ENCODE results near the gene LRP1B.
"Not testable (repeated sequence)": the region's sequence is repeated elsewhere in the genome, so short reads cannot be mapped to it uniquely, and the experiment has no call there.

The LRP1B gene

DNA sequence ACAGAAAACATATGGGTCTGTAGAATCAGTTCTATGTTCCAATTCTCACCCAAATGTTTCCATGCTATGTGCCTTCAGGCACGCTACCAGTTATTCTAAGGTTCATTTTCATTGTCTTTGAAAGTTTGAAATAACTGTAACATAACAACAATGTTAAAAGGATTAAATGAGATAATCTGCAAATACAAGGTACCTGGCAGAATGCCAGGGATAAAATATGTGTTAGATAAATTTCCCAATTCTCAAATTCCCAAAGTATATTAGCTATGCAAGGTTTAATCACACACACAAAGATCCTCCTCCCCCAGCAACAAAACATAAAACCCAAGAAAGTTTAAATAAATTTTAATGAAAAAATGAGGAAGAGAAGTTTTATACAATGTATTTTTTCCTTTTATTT is 261.2 kb downstream of the LRP1B start:
- no peak for DNase-seq

DNA sequence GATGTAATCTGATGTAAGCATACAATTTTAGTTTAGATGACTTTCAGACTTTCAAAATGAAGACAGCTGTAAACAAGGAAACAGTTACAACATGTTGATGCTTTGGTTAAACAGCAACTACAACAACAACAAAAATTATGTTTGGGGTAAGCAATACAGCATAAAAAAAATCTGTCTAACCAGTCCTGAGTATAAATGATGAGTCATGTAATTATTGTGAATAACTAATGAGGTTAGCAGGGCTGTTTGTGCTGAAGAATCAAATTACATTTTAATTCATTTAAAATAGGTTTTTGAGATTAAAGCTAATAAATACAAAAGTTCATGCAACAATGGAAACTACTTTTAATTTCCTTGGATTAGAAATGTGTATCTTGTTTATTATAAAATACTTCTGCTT is 266.9 kb downstream of the LRP1B start:
- DNase-seq: no peak

DNA sequence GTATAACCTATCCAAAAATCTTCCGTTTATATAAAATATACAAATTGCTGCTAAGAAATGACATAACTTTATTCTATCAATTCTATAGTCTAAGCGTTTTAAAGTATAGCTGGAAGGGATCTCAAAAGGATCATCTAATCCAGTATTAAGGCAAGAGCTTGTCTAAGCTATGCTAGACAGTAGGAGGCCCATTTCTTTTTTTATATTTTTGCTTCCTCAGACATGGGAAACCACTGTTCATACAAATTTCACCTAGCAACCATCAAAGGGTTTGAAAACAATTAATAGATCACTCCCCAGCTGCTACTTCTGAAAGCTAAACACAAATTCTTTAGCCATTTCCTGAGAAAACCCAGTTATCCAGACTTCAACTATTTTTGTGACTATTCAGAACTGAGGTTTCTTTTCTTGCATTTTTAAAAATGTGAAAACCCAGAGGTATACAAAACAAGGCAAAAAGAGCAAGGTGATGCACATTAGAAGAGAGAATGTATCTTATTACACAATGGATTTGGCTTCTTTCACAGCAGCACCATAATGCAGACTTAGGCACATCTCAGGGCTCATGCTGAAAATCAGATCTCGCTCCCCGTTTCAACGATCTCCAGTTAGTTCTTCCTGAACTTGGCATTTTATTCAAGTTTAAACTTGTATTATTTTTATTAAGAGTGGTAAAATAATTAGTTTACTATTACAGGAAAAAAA is 274.4 kb downstream of the LRP1B start:
- DNase-seq: no peak

DNA sequence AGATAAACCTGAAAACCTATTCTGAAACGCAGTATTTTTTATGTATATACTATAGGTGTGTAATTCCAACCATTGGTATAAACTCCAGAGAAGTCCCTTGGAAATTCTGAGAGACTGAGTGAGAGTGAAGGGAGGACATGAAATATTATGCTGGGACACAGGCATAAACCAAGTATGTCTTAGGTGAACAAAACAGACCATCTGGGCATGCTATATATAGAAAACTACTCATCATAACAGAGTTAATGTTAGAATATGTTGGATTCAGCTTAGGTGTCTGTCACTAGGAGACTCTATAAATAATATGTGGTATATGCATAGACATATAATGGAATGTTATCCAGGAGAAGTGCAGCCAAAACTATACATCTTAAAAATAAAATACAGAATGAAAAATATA is 282.6 kb downstream of the LRP1B start:
- no peak for DNase-seq

DNA sequence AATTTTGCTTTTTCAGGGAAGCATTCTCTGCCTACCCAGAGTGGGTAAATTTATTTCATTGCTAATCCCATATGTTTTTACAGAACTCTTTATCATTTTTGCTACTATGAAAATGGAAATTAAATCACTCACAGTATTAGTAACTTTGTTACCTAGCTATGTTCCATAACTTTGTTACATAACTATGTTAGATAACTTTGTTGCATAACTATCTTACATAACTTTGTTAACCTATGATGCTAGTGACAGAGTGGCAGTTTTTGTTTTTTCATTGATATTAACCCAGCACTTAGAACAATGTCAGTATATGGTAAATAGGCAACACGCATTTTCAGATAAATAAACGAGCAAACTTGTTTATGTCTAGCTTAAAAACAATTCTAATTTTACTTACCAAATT is 286.6 kb downstream of the LRP1B start:
- no peak for DNase-seq

DNA sequence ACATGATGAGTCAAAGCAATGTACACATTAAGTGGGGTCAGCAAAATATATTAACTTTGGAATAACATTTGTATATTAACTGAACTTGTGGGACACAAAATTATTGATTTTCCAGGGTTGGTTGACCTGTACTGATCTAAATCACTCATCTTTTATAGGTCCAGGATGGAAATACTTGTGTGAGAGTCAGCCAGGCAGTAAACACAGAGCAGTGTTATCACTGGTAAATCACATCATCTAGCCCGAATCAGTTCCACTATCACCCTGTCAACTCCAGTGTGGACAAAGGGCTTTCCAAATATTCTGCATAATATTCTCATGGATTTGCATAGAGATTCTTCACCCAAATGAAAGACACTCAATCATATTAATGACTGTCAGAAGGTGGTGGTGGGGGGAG is 295.7 kb downstream of the LRP1B start:
- no peak for DNase-seq

DNA sequence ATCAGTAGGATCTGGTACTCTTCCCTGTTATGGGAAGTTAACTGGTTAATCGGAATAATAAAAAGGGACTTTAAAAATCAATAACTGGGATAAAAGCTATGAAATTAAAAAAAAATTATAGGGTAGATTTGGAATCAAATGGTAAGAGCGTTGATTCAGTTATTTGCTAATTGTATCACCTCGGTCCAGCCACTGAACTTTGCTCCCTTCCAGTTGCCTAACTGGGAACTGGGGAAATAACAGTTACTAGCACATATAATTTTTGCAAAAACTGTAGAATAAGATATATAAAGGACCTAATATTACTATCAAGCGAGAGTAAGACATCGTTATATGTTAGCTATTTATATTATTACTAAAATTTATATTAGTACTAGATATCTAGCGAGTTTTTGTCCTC is 302.1 kb downstream of the LRP1B start:
- no peak for DNase-seq

DNA sequence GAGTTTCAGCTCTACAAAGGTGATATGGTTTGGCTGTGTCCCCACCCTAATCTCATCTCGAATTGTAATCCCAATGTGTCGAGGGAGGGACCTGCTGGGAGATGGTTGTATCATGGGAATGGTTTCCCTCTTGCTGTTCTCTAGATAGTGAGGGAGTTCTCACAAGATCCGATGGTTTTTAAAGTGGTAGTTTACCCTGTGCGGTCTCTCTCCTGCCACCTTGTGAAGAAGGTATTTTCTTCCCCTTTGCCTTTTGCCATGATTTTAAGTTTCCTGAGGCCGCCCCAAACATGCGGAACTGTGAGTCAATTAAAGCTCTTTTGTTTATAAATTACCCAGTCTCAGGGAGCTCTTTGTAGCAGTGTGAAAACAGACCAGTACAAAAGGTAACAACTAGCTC is 306.0 kb downstream of the LRP1B start:
- DNase-seq: no peak

DNA sequence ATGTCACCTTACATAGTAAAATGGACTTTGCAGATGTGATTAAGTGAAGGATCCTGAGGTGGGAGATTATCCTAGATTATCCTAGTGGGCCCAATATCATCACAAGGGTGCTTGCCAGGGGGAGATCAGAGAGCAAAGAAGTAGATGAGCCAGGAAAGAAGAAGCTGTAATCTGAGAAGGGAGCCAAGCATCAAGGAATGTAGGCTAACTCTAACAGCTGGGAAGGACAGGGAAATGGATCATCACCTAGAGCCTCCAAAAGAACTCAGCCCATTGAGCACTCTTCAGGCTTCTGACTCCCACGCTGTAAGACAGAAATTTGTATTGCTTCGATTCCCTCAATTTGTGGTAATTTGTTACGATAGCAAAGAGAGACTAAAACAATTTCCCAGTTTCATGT is 309.9 kb downstream of the LRP1B start:
- no peak for DNase-seq

DNA sequence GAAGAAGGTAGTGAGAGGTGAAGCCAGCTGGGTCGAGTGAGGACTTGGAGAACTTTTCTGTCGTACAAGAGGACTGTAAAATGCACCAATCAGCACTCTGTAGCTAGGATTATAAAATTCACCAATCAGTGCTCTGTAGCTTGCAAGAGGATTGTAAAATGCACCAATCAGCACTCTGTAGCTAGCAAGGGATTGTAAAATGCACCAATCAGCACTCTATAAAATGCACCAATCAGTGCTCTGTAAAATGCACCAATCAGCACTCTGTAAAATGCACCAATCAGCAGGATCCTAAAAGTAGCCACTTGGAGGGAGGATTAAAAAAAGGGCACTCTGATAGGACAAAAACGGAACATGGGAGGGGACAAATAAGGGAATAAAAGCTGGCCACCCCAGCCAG is 315.5 kb downstream of the LRP1B start:
- DNase-seq: not testable (repeated sequence)

DNA sequence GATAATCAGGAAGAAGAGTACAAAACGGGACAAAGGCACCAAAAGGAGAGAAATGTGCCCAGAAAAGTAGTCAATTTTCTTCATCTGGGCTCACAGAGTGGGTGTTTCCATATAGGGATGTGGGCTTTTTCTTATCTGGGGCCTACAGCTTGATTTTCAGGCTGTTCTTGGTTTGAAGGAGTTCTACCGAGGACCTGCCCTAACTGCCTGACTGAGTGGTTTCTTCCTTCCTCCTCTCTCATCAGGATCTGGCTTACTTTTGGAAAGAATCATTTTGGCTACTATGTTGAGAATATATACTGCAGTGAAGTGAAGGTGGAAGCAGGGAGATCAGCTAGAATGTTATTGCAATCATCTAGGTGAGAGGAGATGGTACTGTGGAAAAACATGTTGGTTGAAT is 316.7 kb downstream of the LRP1B start:
- no peak for DNase-seq

DNA sequence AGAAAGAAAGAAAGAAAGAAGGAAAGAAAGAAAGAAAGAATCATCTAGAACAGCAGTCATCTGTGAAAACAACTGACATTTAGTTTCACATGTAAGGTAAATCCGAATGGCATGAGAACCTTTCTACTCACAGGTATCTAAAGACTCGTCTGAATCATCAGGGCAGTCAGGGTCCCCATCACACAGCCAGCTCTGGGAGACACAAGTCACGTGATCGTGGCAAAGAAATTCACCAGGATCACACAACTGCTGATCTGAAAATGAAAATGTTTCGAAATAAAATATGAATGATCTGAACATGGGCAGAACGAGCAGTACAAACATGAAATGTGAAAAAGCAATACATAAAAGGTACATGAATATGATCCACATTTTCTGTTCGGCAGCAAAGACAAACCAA is 320.7 kb downstream of the LRP1B start:
- no peak for DNase-seq

DNA sequence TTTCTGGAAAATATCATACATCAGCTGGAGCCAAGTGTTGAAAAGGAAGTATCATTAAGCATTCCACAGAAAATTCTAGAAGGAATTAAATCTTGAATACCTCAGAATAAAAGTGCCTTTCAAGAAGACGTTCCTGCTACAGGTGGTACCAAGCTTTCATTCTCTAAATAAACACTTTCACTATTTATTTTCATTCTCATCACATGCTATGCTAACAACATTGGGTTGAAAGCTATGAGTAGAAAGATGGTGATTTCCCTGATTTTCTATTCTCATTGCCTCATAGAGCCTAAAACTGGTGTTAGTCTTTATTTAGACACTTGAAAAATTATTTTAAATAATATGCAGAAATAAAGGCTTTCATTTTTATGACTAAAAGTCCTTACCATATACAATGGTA is 324.7 kb downstream of the LRP1B start:
- no peak for DNase-seq

DNA sequence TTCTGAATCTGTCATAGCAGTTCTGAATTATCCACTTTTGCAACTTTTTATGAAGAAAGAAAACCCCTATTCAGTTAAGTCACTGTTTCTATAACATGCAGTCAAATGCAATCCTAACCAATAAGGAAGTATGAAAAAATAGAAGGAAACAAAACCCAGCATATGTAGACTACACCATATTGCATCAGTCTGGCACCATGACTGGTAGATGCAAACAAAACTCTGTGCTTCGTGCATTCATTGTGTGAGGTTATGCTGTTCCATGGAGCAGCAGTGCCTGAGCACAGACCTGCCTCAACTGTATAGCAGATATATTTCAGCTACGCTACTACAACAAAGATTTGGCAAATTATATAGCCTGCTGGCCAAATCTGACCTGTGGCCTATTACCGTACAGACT is 325.5 kb downstream of the LRP1B start:
- no peak for DNase-seq

DNA sequence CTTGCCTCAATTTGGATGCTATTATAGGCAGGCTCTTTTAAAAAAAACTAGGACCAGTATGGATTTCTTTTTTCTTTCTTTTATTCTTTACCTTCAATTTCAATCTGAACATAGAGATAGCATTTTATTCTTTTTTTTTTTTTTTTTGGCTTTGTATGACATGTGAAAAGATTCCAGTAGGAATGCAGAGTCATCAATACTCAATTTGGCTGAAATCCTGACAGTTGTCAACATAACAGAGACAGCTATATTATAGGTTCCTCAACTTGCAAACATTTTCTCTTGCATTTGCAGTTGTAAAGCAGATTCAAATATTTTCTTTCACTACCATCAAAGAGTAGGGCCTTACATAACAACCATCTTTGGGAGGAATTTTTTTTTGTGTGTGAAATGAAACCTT is 334.4 kb downstream of the LRP1B start:
- no peak for DNase-seq

DNA sequence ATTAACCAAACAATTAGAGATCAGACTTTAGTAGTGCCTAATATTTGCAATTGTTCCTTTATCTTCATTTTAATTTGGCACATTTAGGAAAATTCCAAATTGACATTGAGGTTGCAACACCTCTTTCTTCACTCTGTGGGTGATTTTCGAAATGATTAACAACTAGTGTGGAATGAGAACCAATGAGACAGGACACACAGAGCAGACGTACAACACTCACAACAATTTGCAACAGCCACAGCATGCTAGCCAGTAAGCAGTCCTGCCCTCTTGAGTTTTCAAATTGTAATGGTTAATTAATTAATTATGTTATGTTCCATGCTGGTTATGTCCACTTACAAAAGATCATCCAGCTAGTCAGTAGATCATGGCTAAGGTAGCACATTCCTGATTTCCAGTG is 339.3 kb downstream of the LRP1B start:
- DNase-seq: no peak

DNA sequence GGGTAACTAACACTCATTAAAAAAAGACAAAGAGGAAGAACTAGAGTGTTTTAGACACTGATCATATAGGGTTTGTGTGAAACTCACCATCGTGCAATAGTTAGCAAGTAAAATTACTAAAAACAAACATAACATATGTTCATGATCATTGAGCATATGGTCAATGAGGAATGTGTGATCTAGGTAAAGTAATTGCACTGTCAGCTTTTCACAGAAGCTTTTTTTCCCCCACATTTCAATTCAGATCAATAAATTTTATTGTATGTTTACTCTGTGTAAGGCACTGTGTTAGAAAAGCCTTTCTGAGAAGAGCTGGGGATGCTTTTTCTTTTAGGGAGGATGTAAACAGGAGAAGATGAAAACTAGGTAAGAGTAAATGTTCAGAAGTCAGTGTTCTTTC is 348.2 kb downstream of the LRP1B start:
- no peak for DNase-seq

DNA sequence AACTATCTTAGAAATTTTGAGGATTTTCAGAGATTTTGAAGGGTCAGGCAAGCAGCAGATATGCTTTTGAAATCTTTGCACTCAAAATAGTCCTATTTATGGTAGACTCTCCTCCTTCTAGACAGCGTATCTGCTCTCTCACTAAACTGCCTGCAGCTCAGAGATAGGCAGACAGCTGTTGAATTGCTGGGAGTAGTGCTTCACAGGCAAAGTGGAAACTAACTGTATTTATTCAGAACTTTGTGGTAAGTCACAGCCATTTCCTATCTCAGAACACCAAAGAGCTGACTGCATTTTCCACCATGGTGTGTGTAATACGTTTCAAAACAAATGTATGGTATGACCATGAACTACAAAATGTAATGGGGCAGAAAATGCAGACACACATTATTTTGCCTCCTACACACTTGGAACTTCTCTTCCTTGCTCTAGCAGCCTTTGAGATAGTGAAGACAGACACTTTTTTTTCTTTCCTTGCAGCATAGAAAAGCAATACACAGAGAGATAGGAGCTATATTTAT is 352.4 kb downstream of the LRP1B start:
- no peak for DNase-seq

DNA sequence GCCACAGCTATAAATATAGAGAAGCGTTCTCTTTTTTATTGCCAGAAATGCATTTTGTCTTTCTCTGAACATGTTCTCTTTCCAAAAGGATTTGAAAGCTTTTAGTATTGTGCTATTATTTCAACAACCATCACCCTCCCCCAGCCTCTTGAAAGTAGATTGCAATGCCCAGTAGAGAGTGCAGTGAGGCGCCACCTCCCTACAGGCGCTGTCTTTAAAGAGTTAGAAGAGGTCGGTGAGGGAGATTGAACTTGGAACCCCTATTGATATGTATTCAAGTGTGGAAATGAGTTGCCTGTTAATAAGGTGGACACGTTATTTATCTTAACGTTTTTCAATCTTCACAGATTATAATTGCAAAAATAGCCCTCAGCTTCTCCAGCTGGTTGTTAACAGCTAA is 360.3 kb downstream of the LRP1B start:
- DNase-seq: no peak

DNA sequence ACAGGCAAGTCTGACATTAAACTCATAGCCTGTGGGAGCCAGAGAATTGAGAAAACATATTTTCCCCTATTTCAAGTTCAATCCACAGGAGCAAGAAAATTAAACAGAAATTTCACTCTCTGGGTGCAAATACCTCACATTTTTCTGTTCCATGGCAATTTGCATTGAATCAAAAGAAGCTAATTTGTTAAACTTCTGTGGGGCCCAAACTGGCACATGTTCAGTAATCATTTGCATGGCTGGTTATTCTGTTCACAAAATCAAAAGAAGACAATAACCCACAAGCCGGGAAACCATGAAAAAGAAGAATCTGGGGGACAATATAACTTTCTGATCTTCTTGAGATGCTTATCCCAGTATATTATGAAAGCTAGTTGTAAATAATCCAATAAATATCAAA is 363.1 kb downstream of the LRP1B start:
- DNase-seq: no peak

DNA sequence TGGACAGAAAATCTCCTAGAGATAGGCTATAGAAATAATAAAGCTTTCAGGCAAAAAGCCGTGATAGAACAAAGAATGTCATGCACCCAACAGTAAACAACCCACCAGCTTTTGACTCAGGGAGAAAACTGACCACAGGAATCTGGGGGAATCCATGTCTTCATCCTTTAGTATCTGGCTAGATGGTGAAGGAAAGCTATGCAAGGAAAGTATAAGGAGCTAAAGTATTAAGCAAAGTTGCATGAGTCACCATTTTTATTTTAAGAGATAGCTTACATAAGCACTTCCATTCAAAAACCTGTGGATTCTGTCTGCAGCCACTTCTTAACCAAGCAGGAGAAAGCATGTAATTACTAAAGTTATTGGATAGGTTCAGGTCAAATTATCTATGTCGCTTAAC is 363.8 kb downstream of the LRP1B start:
- DNase-seq: no peak

DNA sequence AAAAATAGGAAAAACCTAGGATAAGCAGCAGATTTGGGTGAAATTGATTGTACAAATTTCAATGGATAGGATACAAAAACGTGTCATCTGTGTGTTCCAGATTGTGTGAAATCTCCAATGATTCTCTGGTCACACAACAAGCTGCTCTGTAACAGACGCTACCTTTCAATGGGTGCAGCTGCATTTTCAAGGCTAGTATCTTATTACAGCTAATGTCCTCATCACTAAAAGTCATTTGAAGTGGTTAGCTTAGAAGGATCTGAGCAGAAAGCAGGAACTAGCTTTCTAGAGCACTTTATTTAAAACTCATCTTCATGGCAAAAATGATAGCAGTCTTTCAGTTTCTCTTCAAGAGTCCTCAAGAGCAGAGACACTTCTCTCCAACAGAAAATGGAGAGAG is 364.6 kb downstream of the LRP1B start:
- DNase-seq: no peak

DNA sequence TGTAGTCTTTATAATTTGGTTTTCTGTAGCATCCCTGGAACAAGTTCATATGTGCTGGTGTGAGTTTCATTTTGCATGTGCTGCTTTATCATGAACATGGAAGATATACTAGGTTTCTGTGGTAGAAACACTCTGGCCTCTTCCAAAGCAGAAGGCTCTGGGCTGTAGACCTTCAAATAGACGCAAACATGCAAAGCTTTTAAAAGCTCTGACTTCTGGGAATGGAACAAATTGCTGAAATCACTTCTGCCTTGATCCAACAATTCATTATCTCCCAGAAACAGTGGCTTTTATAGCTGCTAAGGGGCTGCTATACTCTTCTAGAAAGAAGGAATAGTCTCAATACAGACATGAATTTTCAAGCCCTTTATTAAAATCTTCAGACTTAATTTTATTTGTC is 382.2 kb downstream of the LRP1B start:
- no peak for DNase-seq

DNA sequence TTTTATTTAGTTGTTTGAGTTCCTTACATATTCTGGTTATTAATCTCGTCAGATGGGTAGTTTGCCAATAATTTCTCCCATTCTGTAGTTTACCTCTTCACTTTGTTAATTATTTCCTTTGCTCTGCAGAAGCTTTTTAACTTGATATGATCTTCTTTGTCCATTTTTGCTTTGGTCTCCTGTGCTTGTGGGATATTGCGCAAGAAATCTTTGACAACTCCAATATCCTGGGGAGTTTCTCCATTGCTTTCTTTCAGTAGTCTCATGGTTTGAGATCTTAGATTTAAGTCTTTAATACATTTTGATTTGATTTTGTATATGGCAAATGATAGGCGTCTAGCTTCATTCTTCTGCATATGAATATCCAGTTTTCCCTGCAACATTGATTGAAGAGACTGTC is 389.2 kb downstream of the LRP1B start:
- DNase-seq: no peak

DNA sequence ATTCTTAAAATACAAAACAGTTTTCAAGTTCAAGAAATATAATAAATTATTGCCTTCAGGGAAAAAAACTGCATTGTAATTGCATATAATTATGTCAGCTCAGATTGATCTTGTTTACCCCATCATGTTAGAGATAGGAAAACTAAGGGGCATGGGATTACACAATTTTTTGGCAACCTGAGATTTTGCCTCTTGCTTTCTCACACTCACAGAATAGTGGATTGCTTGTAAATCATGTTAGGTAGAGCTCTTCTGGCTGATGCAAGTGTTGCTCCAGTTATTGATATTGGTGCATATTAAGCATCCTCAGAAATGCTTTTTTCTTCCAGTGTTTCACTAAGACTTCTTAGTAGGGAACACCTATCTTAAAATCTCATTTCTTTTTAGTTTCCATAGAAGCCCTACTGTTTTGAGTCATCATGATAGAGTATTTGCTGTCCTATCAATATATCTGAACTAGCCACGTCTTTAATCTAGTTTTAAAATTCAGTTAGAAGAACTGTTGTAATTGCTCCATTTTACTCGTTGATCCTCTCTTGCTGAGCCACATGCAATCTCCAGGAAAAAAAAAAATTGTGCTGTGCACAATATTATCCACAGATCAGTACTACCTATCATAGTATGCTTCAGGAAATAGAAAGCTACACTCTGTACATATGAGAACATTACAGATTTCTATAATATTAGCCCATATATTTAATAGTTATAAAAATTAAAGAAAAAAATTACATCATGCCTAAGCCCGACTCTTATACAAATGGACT is 393.1 kb downstream of the LRP1B start:
- DNase-seq: no peak

Data from CD4-positive, alpha-beta T cell treated with Interferon alpha-2 for 1 hour (primary cell).